Hepatic stellate cell (primary cell): ENCODE measurements around the gene ADAMTSL5.
A peak's percentile ranks its signal among the peaks of the same experiment; 100 is the strongest.
"Not testable (repeated sequence)": the region's sequence is repeated elsewhere in the genome, so short reads cannot be mapped to it uniquely, and the experiment has no call there.

Experiments used
- DNase-seq: peaks from one replicate; pipeline ENCODE4 v3.0.0; 2011; ENCODE audit warnings: low spot score

Gene ADAMTSL5

DNA sequence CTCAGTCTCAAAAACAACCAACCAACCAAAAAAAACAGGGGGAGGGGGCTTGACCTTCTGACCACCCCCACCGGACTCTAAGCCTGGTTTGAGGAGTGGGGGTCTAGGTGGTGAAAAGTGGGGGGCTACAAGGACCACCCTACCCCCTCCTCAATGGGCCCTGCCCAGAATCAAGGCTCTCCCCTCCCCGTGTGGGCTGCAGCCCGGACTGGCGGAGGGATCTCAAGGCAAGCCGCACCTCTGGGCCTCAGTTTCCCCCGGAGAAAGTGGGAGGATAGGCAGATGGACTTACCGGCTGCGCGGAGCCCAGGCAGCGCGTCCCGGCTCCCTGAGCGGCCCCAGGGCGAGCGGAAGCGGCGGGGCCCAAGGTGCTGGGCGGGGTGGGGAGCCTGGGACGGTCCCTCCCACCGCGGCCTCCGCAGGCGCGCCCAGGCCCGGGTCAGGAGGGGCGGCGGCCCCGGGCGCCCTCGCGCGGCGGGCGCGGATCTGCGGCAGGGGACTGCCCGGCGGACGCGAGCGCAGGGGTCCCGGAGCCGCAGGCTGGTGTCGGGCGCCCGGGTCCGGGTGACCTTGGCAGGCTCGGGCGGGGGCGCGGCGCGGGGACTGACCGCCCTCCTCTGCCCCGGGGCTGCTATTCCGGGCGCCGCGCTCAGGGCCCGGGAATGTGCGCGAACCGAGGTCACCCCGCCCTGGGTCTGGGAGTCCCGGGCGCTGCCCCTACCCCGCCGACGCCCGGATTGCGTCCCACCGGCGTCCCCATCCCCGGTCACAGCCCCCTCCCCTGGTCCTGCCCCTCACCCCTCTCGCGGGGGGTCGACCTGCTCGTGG is at the start of gene ADAMTSL5:
ADAMTSL5 (minus strand) TSS at position 349 of the 828 bp plus-strand sequence. CDS start 2,076 bp downstream, outside the sequence.
- DNase-seq = peak; percentile 73

DNA sequence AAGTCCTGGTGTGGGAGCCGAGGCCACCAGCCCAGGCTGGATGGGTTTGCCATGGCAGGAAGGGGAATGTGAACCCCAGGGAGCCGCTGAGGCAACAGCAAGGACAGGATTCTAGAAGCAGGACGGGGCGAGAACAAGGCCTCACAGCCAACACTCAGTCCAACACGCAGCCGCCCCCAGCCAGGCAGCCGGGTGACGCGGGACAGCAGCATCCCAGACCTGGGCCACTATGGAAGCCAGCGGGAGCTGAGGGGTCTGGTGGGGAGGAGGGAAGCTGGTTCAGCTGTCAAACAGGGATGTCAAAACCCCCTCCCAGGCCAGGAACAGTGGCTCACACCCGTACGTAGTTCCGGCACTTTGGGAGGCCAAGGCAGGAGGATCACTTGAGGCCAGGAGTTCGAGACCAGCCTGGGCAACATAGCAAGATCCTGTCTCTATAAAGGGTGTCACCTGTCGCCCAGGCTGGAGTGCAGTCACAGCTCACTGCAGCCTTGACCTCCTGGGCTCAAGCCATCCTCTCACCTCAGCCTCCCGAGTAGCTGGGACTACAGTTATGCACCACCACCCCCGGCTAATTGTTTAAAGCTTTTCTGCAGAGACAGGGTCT is 48.5 kb upstream of the ADAMTSL5 start:
- no peak for DNase-seq

DNA sequence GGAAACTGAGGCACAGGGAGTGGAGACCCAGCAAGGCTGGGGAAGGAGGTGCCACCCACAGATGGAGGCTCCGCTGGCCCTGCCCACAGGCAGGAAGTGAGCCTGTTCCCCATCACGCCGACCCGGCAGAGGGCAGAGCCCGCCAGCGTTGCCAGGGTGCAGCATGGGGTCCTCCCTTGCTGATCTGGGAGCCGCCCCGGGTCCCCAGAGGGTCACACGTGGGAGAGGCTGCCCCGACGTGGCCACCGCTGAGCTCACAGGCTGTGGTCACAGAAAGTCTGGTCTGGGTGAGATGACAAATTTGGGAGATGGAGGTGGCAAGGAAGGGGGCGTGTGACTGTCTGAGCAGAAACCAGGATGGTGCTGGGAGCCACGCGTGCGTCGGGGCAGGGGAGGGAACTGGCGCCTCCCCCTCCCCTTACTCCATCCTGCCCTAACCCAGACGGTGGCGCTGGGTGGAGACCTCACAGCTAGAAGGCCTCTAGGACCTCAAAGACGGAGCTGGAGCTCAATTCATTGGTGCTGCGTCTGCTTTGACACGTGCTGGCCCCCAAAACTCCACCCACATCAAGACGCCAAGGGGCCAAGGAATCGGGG is 47.6 kb upstream of the ADAMTSL5 start:
- no peak for DNase-seq

DNA sequence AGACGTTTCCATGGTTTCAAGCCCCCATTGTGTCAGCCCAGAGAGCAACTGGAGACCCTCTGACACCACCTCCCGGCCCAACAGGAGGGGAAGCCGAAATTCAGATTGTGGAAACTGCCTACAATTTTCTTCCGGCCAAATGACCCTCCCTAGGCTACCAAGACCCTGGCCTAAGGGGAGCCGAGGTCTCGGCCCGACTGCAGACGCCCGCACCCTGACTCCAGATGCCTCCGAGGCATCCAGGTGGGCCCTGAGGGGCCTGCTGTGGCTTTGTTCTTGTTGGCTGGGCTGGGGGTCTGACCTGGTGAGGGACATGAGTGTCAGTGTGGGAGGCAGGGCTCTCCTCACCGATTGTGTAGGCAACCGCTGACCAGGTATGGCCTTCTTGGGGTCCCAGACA is 45.7 kb upstream of the ADAMTSL5 start:
- DNase-seq = no peak

- DNase-seq = no peak
Measured at GRCh38 chr19:1556390-1557070, 43.7 kb upstream of the ADAMTSL5 start.

DNA sequence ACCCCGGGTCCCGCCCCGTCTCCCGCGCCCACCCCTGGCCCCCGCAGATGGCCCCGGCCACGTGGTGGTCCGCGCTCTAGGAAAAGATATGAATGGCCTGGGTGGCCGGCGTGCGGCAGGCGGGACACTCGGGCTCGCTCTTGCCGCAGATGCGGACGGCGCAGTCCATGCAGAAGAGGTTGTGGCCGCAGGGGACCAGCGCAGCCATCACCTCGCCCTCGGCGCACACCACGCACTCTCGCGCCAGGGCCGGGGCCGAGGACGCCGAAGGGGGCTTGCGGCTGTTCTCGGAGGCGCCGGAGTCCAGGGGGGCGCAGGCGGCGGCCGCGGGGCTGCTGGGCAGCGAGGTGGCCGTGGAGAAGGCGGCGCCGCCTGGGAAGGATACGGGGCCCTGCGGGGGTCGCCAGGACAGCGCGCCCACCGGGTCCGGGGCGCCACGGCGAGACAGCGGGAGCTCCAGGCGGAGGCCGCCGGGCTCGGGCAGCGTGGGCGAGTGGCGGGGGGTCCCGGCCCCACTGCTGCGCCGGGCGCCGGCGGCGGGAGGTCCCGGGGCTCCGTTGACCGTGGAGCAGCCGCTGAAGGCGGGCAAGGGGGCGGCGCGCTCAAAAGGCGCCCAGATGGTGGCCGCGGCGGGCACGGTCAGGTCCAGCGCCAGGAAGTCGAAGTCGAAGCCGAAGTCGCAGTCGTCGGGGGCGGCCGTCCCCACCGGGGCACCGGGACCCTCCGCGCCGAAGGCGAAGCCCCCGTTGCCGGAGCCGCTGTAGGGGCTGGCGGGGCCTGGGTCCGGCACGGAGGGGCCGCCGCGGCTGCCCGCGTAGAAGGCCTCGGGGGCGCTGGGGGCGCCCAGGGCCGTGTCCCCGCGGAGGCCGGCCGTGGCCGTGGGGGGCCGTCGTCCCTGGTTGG is 42.9 kb upstream of the ADAMTSL5 start:
- no peak for DNase-seq

- no peak for DNase-seq
Measured at GRCh38 chr19:1554968-1555367, 42.1 kb upstream of the ADAMTSL5 start.

DNA sequence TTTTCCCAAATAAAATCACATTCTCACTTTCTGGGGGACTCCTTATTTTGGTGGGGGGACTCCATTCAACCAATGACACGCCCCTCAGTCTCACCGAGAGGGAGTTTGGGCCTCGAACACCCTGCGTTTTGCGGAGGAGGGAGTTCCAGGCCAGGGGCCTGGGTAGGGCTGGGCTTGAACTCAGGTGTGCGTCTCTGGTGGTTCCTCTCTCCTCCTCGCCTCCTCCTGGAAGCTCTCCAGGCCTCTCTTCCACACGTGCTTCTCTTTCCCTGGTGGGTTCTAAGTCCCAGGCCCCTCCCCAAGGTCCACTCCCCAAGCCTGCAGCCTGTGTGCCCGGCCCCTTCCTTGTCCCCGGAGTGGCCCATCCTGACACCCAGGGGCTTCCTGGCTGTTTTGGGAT is 40.6 kb upstream of the ADAMTSL5 start:
- no peak for DNase-seq

- no peak for DNase-seq
Measured at GRCh38 chr19:1551068-1552040, 38.5 kb upstream of the ADAMTSL5 start.

DNA sequence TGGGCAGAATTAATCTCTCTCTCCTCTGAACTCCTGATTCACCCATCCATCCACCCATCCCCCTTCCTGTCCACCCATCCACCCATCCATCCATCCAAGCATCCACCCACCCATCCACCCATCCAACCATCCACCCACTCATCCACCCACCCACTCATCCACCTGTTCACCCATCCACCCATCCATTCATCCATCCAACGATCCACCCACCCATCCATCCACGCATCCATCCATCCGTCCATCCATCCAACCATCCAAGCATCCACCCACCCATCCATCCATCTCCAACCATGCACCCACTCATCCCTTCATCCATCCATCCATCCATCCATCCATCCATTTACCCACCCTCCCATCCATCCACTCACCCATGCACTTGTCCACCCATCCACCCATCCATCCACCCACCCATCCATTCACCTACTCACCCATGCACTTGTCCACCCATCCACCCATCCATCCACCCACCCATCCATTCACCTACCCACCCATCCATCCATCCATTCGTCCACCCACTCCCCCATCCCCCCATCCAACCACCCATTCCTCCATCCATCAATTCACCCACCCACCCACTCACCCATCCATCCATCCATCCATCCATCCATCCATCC is 36.6 kb upstream of the ADAMTSL5 start:
- no peak for DNase-seq

GRCh38 chr19:1540365-1540925 is 27.6 kb upstream of the ADAMTSL5 start:
- DNase-seq = no peak

DNA sequence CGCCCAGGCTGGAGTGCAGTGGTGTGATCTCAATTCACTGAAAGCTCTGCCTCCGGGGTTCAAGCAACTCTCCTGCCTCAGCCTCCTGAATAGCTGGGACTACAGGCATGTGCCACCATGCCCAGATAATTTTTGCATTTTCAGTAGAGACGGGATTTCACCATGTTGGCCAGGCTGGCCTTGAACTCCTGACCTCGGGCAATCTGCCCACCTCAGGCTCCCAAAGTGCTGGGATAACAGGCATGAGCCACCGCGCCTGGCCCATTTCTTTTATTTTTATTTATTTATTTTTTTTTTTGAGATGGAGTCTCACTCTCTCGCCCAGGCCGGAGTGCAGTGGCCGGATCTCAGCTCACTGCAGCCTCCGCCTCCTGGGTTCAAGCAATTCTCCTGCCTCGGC is 26.9 kb upstream of the ADAMTSL5 start:
- DNase-seq = not testable (repeated sequence)

- DNase-seq = no peak
Measured at GRCh38 chr19:1538978-1539377, 26.2 kb upstream of the ADAMTSL5 start.

DNA sequence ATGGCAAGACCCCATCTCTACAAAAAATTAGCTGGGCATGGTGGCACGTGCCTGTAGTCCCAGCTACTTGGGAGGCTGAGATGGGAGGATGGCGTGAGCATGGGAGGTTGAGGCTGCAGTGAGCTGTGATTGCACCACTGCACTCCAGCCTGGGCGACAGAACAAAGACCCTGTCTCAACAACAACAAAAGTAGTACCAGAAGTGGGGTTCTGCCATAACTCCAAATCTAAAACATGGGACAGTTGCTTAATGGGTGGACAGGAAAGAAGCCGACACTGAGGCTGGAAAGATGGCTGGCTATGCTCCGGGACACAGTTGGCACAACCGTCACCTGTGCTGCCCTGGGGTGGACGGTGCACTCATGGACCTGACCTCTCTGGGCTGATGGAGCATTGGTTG is 22.9 kb upstream of the ADAMTSL5 start:
- not testable (repeated sequence) for DNase-seq

DNA sequence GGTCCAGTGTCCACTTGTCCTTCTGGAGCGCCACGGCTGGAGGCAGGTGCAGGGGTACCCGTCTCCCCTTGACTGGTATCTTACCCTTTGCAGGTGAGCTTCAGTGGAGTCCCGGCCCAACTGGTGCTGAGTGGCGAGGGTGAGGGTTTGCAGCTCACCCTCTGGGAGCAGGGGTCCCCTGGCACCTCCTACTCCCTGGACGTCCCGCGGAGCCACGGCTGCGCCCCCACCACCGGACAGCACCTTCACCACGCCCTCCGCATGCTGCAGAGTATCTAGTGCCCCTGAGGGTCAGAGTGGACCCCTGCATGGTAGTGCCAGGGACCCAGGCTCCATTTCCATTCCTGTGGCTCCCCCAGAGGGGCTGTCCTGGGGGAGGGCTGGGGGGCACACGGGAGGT is 22.2 kb upstream of the ADAMTSL5 start:
- DNase-seq = no peak

DNA sequence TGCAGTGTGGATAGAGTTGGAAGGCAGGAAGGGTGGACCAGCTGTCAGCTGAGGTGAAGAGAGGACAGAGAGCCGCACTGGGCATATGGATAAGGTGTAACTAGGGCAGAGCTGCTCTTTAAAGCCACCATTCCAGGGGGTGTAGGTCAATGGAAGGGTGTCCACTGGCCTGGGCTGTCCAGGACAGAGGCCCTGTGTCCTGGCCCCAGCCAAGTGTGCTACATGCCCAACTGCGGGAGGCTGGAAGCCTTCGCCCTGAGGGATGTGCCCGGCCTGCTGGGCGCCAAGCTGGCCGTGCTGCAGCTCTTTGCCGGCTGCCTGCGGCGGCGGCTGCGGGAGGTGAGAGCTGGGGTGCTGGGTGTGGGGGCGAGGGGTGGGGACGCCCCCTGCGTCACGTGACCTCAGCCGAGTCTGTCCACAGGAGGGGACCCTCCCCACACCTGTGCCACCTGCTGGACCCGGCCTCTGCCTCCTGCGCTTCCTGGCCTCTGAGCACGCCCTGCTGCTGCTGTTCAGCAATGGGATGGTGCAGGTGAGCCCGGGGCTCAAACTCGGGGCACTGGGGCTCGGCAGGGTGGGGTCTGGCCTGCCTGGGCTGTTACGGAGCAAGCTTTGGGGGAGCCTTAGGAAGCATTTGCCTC is 20.8 kb upstream of the ADAMTSL5 start:
- DNase-seq = no peak

DNA sequence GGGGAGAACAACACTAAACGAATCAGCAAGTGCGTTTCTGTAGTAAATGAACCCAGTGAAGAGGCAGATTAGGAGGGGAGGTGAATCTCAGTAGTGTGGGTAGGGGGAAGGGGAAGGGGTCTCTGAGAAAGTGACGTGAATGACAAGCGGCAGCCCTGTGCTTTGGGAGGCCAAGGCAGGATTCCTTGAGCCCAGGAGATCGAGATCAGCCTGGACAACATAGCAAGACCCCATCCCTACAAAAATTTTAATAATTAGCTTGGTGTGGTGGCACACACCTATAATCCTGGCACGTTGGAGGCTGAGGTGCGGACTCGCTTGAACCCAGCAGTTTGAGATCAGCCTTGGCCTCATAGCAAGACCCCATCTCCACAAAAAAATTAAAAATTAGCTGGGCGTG is 19.2 kb upstream of the ADAMTSL5 start:
- no peak for DNase-seq

DNA sequence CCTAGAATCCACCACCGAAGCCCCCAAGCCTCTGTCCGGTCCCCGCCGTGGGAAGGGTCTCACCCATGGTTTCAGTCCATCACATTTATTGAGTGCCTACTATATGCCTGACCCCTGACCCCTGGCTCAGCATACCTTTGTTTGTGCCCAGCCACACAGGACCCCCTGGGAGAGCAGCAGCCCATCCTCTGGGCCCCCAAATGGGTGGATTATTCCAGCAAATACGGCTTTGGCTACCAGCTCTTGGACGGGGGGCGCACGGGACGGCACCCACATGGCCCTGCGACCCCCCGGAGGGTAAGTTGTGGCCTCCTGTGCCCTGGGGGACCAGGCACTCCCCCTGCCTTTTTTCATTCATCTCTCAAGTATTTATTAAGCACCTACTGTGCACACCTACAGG is 18.8 kb upstream of the ADAMTSL5 start:
- no peak for DNase-seq

DNA sequence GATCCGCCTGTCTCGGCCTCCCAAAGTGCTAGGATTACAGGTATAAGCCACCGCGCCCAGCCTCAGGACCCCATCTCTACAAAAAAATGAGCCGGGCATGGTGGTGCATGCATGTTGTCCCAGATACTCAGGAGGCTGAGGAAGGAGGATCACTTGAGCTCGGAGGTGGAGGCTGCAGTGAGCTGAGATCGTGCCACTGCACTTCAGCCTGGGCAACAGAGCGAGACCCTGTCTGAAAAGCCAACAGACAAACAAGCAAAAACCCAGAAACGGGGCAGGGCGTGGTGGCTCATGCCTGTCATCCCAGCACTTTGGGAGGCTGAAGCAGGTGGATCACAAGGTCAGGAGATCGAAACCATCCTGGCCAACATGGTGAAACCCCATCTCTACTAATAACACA is 18.0 kb upstream of the ADAMTSL5 start:
- DNase-seq = not testable (repeated sequence)
